ENCODE data around the gene RAB1B. TPM values are rescaled to one million over a fixed set of nuclear protein-coding genes. Genes with fewer than 3 reads are reported as not detected.

RAB1B gene
- total and polyA plus RNA-seq, 10 of the 15 experiments (the other 5 are each of a cell fraction or from before 2014, with no cell fraction given) = 10.4 to 193 (median 96.9) TPM

DNA sequence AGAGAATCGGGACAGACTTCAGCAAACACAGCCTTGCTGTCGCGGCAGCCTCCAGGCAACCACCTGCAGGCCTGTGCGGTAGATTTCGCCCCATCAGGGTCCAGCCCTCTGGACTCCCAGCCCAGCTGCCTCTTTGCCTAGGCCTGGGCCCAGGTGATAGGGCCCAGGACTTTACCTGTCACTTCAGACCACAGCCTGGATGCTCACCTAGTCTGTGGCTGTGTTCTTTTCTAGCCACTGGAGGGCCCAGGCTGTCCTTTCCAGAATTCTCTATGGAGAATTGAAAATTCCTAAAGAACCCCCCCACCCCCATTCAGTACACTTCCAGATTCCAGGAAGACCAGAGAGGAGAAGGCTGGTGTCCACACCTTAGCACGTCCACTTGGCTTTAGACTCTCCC, 30.6 kb upstream of the RAB1B start:
- ChIA-PET RAD21 (ENCODE audit: unreplicated experiment) (no interaction called here), CTCF (interaction anchor here (2.4 kb wide), 1 partner anchor 15 kb away, joined by 8 read pairs; no protein-coding TSS in a partner anchor), SMC1A (ENCODE audit: uncharacterized antibody, unreplicated experiment) (interaction anchor here (0.7 to 1.2 kb wide), 2 partner anchors 12 to 573 kb away, joined by 3 read pairs; no protein-coding TSS in a partner anchor), POLR2A (interaction anchor here (1.0 kb wide), 1 partner anchor 14 kb away, joined by 3 read pairs; no protein-coding TSS in a partner anchor)
- in situ Hi-C loops (cut with MboI) (no loop called here), intact Hi-C loops (cut with micrococcal nuclease; ENCODE audit: unreplicated experiment) (no loop called here)
- no TSS peak for BruUV-seq (replicated peaks)
- FAIRE-seq (no peak), DNase-seq (ENCODE audit: low read depth, low spot score) (no peak), ATAC-seq (no peak)
- H3K36me3 ChIP-seq (ENCODE audit: control insufficient read depth in 2 of 2, insufficient read depth in 2 of 2, low read length in 1 of 2) = peaks cover 11 to 29% of the 10 kb centered on the region in 2 experiments
- no peak overlapping the region for H3K4me3 ChIP-seq
- TF ChIP-seq CBFB (IDR thresholded peaks at IDR 0.05; ENCODE audit: low read depth) (no peak), CBX5 (IDR thresholded peaks at IDR 0.05; ENCODE audit: low read depth) (no peak), RCOR1 (conservative IDR thresholded peaks at IDR 0.05; ENCODE audit: low read depth, low read length) (no peak), BACH1 (IDR thresholded peaks at IDR 0.05; ENCODE audit: borderline replicate concordance) (no peak), ZNF217 (IDR thresholded peaks at IDR 0.05) (no peak), NR2C1 (IDR thresholded peaks at IDR 0.05) (no peak), ATF7 (IDR thresholded peaks at IDR 0.05; ENCODE audit: low read depth) (no peak), MEF2B (IDR thresholded peaks at IDR 0.05; ENCODE audit: partially characterized antibody, poor library complexity, severe bottlenecking) (no peak), ZBED1 (IDR thresholded peaks at IDR 0.05; ENCODE audit: borderline replicate concordance) (no peak), CREM (IDR thresholded peaks at IDR 0.05; ENCODE audit: low read depth) (no peak), HDAC2 (IDR thresholded peaks at IDR 0.05) (no peak), CHD1 (IDR thresholded peaks at IDR 0.05; ENCODE audit: low read depth, low read length) (no peak), TARDBP (IDR thresholded peaks at IDR 0.05; ENCODE audit: borderline replicate concordance) (no peak), TAF1 (IDR thresholded peaks at IDR 0.05; ENCODE audit: borderline replicate concordance, low read depth, low read length) (no peak)
- TF ChIP-seq, protein P1, sequence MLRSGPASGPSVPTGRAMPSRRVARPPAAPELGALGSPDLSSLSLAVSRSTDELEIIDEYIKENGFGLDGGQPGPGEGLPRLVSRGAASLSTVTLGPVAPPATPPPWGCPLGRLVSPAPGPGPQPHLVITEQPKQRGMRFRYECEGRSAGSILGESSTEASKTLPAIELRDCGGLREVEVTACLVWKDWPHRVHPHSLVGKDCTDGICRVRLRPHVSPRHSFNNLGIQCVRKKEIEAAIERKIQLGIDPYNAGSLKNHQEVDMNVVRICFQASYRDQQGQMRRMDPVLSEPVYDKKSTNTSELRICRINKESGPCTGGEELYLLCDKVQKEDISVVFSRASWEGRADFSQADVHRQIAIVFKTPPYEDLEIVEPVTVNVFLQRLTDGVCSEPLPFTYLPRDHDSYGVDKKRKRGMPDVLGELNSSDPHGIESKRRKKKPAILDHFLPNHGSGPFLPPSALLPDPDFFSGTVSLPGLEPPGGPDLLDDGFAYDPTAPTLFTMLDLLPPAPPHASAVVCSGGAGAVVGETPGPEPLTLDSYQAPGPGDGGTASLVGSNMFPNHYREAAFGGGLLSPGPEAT (IDR thresholded peaks at IDR 0.05; ENCODE audit: low read depth) = no peak
- no peaks in the 10 kb centered on the region for H3K4me1 ChIP-seq (ENCODE audit: control insufficient read depth, insufficient read depth, low read length)
- H3K79me2 ChIP-seq (ENCODE audit: control insufficient read depth, insufficient read depth, low read length) = no peaks in the 10 kb centered on the region
- no peak overlapping the region for H3K27ac ChIP-seq (ENCODE audit: control insufficient read depth, insufficient read depth)
- H4K20me1 ChIP-seq (ENCODE audit: control insufficient read depth, insufficient read depth) = no peaks in the 10 kb centered on the region
- no peak overlapping the region for H2AFZ ChIP-seq (ENCODE audit: control insufficient read depth, low read depth, low read length)
- H3K9me3 ChIP-seq (replicated peaks; ENCODE audit: control insufficient read depth, insufficient read depth, low read length) = no peaks in the 10 kb centered on the region
- WGBS (ENCODE audit: insufficient coverage, insufficient replicate concordance, low lambda C conversion rate, missing lambda C conversion rate) = 98% methylated on average over 6 of the region's 6 CpGs
- H3K27me3 ChIP-seq (replicated peaks in 1 of 2; ENCODE audit: control insufficient read depth in 2 of 2, insufficient read depth in 2 of 2, low read length in 1 of 2) = no peaks in the 10 kb centered on the region
- no peak overlapping the region for H3K4me2 ChIP-seq (ENCODE audit: control insufficient read depth, insufficient read depth)
- no peak overlapping the region for H3K9ac ChIP-seq (ENCODE audit: control insufficient read depth, insufficient read depth, low read length)
